Right atrium auricular region (tissue), 2 donors: ENCODE measurements around the gene TMEM168. TPM values are rescaled to one million over a fixed set of nuclear protein-coding genes. Genes with fewer than 3 reads are reported as not detected.

Experiments
- DNase-seq: peaks from one replicate; pipeline ENCODE4 v3.0.0-alpha.2; 2019; ENCODE audit warnings: low spot score
- H3K27ac ChIP-seq, 2 donors: fragments of 200-600 bp; sonication (generic); 1 replicate in 1 of 2; 2 replicates in 1 of 2; pipeline ENCODE4 v1.5.1; 2016 to 2019
- H3K27me3 ChIP-seq, 2 donors: fragments of 200-600 bp; sonication (generic); one replicate each; pipeline versions ENCODE4 v1.5.1 to v1.6.0; 2017 to 2019
- H3K36me3 ChIP-seq: fragments of 200-600 bp; sonication (generic); one replicate; pipeline ENCODE4 v1.5.1; 2016
- H3K4me1 ChIP-seq, 2 donors: fragments of 200-600 bp; sonication (generic); one replicate each; pipeline versions ENCODE4 v1.5.1 to v1.6.0; 2017 to 2019
- H3K4me3 ChIP-seq, 2 donors: fragments of 200-600 bp; sonication (generic); 1 replicate in 1 of 2; 2 replicates in 1 of 2; pipeline ENCODE4 v1.5.1; 2017 to 2019; ENCODE audit warnings: mild to moderate bottlenecking in 1 of 2, moderate library complexity in 1 of 2
- H3K9me3 ChIP-seq, 2 donors: fragments of 200-600 bp; sonication (generic); one replicate each; pipeline ENCODE4 v1.5.1; 2019
- total RNA-seq, 2 donors: library from RNA; depleted of rRNA; stranded (reverse); fragments of >200 nt; gene quantifications; one replicate each; pipeline ENCODE4 v1.1.0, GENCODE V29; 2016
- TF ChIP-seq, protein P1 (sequence below), 2 donors: fragments of 200-600 bp; sonication (generic); IDR thresholded peaks; one replicate each; pipeline ENCODE4 v1.5.1; 2019; ENCODE audit warnings: antibody characterized with exemption in 2 of 2

The TMEM168 gene
- total RNA-seq, 2 donors from 2014 or later: 15.1 to 16.8 TPM

DNA sequence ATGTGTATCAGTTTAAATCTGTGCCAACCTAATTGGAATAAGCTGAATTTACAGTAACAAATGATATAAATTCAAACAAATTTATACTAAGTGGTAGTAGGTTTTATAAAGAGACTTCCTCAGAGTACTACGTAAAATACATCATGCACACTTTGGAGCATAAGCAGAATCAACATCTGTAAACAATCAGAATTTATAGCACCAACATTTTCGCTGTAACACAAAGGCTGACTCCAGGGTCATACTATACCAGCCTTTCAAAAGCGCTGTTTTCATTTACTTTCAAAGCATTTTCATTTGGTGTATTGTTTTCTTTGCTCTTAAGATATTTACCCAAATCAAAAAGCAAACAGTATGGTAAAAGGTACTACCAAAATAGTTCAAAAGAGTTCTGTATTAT, 29.3 kb upstream of the TMEM168 start:
- no peaks in the 10 kb centered on the region for H3K9me3 ChIP-seq
- DNase-seq: no peak
- peaks cover 12% of the 10 kb centered on the region for H3K36me3 ChIP-seq
- no peak overlapping the region for H3K4me3 ChIP-seq
- TF ChIP-seq, protein P1, sequence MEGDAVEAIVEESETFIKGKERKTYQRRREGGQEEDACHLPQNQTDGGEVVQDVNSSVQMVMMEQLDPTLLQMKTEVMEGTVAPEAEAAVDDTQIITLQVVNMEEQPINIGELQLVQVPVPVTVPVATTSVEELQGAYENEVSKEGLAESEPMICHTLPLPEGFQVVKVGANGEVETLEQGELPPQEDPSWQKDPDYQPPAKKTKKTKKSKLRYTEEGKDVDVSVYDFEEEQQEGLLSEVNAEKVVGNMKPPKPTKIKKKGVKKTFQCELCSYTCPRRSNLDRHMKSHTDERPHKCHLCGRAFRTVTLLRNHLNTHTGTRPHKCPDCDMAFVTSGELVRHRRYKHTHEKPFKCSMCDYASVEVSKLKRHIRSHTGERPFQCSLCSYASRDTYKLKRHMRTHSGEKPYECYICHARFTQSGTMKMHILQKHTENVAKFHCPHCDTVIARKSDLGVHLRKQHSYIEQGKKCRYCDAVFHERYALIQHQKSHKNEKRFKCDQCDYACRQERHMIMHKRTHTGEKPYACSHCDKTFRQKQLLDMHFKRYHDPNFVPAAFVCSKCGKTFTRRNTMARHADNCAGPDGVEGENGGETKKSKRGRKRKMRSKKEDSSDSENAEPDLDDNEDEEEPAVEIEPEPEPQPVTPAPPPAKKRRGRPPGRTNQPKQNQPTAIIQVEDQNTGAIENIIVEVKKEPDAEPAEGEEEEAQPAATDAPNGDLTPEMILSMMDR (IDR thresholded peaks at IDR 0.05): no peak
- H3K27me3 ChIP-seq: no peaks in the 10 kb centered on the region
- no peaks in the 10 kb centered on the region for H3K4me1 ChIP-seq
- no peak overlapping the region for H3K27ac ChIP-seq

DNA sequence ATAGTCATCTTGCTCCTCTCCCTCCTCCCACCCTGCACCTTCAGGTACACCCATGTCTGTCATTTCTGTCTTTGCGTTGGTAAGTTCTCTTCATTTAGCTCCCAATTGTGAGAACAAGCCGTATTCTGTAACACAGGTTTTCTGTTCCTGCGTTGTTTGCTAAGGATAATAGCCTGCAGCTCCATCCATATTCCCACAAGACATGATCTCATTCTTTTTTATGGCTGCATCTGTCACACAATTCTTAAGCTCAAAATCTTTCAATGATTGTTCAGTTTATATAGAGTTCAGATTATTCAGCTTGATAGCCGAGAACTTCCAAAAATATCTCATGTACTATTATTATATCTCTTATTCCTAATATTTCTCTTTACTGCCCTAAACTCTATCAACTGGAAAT, 16.0 kb upstream of the TMEM168 start:
- Histone ChIP-seq H3K27ac (no peak overlapping the region), H3K4me3 (no peak overlapping the region), H3K4me1 (no peaks in the 10 kb centered on the region), H3K27me3 (no peaks in the 10 kb centered on the region), H3K36me3 (no peaks in the 10 kb centered on the region), H3K9me3 (no peaks in the 10 kb centered on the region)
- TF ChIP-seq, protein P1 (IDR thresholded peaks at IDR 0.05): no peak
- no peak for DNase-seq

DNA sequence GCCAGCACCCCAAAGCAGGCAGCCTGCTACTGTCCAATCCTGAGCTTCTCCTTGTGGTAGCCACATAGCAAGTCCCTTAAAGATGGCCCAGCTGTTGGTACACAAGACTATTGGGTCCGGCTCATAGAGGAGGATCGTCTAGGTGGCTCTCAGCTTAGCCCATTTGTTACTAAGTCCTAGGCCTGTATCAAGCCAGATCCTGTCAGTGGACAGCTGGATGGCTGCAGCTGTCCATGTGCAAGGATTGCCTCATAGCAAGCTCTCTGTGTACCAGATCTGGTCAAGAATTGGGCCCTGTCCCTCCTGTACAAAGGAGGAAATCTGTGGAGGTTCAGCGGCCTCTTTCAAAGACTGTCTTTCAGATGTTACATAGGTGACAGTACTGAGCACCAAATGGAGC, 12.2 kb upstream of the TMEM168 start:
- Histone ChIP-seq H3K27ac (no peak overlapping the region), H3K4me3 (no peak overlapping the region), H3K27me3 (no peaks in the 10 kb centered on the region), H3K9me3 (no peaks in the 10 kb centered on the region), H3K36me3 (no peaks in the 10 kb centered on the region), H3K4me1 (no peaks in the 10 kb centered on the region)
- no peak for DNase-seq
- TF ChIP-seq, protein P1 (IDR thresholded peaks at IDR 0.05): no peak

DNA sequence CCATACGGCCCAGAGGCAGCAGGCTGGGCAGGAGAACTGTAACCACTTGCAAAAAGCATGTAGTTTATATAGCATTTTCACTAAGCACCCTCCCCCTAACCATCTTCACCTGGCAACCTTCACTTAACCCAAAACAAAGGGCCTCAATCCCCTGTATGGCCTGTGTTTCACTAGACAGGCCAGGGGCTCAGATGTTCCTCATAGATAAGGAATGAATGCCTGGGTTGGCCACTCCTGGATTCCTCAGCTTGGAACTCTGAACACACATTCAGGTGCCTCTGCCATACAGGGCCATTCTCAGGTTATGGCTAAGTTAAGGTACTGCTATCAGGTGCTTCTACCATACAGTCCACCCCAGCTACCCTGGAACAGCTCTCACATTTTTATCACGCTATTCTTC, 10.3 kb upstream of the TMEM168 start:
- H3K27ac ChIP-seq: no peak overlapping the region
- no peaks in the 10 kb centered on the region for H3K27me3 ChIP-seq
- no peaks in the 10 kb centered on the region for H3K36me3 ChIP-seq
- DNase-seq: no peak
- TF ChIP-seq, protein P1 (IDR thresholded peaks at IDR 0.05): no peak
- no peaks in the 10 kb centered on the region for H3K4me1 ChIP-seq
- H3K4me3 ChIP-seq: no peak overlapping the region
- no peaks in the 10 kb centered on the region for H3K9me3 ChIP-seq

DNA sequence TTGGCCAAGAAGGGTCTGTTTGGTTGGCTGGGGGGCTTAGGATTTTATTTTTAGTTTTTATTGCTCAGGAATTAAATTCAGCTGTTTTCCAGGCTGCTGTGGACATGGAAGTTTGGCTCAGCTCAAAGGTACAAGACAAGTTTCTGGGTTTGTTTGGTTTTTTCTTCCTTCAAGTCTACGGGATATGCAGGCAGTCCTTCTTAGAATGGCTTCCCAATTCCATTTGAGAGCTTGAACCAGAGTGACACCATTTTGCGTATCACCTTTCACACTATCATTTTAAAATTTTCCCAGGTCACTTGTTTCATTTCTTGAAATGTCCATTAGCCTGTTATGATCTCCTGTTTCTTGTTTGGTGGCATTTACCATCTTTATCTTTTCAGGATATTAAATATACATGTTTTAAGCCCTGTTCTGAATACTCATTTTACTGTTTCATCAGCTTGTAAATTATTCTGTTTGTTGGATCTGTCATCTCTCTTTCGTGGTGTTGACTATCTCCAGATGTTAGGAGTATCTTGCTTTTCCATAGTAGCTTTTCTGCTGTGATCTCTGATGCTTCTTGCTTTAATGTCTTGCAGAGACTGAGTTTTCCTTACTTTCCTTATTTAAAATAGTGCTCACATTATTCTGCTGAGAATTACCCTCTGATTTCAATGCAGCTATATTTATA, 9.4 kb upstream of the TMEM168 start:
- no peaks in the 10 kb centered on the region for H3K9me3 ChIP-seq
- H3K36me3 ChIP-seq: no peaks in the 10 kb centered on the region
- TF ChIP-seq, protein P1 (IDR thresholded peaks at IDR 0.05): no peak
- no peak overlapping the region for H3K4me3 ChIP-seq
- no peak overlapping the region for H3K27ac ChIP-seq
- no peak for DNase-seq
- no peaks in the 10 kb centered on the region for H3K27me3 ChIP-seq
- no peaks in the 10 kb centered on the region for H3K4me1 ChIP-seq
